HG03280 (cell line): ENCODE data around the gene UGT3A2.
"Not testable (repeated sequence)": the region's sequence is repeated elsewhere in the genome, so short reads cannot be mapped to it uniquely, and the experiment has no call there.

ENCODE experiments used
- ATAC-seq: cut with Tn5 transposase; IDR thresholded peaks from one replicate; pipeline ENCODE4 v1.9.1; 2021; ENCODE audit warnings: mild to moderate bottlenecking, moderate library complexity; ENCODE audit not compliant: unreplicated experiment

Gene UGT3A2

DNA sequence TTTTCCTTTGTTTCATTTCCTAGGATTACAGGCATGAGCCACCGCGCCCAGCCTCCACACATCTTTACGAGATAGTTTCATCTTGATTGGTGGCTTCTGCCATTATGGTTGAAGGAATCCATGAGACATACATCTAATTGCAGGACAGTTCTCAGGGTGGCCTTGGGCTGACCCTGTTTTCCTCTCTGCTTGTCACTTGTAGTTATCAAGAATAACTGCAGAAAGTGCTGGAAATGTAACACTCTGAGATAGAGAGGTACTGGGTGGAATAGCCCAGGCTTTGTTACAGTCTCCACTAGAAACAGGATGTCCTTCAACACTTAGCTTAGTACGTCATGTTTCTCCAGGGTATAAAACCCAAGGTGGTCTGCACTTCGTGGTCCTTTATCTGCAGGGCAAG lies 10.7 kb downstream of the UGT3A2 start:
- ATAC-seq, result no peak

DNA sequence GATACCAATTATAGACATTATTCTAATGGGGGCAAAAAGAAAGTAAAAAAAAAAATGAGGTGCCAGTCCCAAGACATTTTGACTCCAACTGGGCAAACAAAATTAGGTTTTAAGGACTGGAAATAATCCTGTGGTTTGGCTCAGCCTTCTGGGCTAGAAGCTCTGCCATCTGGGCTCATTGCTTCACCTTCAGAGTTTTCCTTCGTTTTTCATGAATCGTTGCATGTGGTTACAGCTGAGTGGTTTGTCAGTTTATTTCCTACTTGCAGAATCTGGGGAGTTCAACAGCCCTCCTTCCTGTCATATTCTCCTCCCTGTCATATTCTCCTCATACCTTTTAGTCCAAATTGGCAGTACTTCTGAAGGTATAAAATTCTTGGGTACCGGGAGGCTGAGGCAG lies 12.0 kb downstream of the UGT3A2 start:
- no peak for ATAC-seq

DNA sequence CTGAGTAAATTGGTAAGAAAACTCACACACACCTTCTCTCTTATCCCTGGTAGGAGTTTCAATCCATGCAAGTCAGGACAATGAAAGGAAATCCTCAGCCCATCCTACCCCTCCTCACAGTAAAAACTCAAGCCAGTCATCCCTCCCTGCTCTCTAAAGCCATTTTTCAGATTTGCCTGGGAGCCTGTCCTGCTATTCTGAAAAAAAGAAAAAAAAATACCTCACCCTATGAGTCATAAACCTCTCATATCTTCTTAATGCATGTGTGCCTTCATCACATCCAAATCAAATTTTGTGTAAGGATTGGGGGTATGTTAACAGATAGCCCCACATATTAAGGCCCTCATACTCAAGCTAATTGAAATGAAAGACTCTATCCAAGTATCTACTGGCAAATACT lies 14.1 kb downstream of the UGT3A2 start:
- no peak for ATAC-seq

DNA sequence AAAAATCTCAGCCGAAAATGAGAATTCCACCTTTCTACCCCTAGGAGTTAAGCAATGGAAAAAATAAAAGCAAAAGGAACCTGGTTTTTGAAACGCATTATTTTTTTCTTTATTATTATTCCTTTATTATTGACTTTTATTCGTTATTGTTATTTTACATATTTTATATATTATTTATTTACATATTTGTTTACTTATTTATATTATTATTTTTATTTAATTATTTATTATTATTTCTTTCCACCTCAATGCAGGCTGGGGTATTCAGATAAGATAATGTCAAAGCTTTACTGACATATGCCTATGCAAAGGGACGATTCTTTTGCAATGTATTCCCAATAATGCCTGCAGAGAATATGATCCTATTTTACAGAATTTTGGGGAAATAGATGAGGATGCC lies 16.7 kb downstream of the UGT3A2 start:
- no peak for ATAC-seq

- no peak for ATAC-seq
Measured at GRCh38 chr5:36047384-36048160, 19.1 kb downstream of the UGT3A2 start.

DNA sequence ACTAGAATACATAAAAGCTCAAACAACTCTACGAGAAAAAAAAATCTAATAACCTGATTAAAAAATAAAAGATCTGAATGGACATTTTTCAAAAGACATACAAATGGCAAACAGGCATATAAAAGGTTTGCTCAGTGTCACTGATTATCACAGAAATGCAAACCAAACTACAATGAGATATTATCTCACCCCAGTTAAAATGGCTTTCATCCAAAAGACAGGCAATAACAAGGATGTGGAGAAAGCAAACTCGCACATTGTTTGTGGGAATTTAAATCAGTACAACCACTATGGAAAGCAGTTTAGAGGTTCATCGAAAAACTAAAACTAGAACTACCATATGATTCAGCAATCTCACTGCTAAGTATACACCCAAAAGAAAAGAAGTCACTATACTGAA lies 20.8 kb downstream of the UGT3A2 start:
- no peak for ATAC-seq

DNA sequence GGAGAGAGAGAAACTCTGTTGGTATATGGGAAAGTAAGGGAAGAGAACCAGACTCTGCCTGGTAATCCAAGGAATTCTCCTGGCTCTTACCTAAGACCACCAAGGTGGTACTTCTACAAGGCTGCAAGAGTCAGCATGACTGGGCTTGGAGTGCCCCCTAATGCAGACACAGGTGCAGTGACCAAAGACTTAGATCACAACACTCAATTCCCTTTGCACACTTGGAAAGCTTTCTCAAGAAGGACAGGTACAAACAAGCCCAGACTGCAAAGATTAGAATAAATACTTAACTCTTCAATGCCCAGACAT lies 25.2 kb downstream of the UGT3A2 start:
- ATAC-seq, result no peak

GRCh38 chr5:36040651-36041536 lies 25.8 kb downstream of the UGT3A2 start:
- no peak for ATAC-seq

DNA sequence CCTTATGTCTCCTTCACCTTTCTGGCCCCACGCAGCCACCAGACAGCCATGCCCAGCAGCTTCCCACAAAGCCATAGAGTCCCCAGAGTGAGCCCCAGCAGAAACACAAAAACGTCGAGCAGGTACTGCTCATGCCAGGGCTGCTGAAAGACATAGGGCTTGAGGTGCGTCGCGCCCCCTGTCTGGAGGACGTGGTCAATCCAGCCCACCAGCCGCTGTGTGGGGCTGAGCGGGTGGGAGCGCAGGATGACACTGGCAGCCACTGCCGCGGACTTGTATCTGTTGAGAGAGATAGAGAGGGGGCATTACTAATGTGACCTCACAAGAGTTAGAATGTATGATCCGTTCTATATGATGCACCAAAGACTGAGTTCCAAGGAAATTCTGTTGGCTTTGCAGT lies 31.0 kb downstream of the UGT3A2 start:
- ATAC-seq, result no peak

- ATAC-seq, result not testable (repeated sequence)
Measured at GRCh38 chr5:36034536-36035134, 32.0 kb downstream of the UGT3A2 start.

- ATAC-seq, result no peak
Measured at GRCh38 chr5:36033486-36033885, 33.2 kb downstream of the UGT3A2 start.

GRCh38 chr5:36033047-36033446 lies 33.6 kb downstream of the UGT3A2 start:
- no peak for ATAC-seq

DNA sequence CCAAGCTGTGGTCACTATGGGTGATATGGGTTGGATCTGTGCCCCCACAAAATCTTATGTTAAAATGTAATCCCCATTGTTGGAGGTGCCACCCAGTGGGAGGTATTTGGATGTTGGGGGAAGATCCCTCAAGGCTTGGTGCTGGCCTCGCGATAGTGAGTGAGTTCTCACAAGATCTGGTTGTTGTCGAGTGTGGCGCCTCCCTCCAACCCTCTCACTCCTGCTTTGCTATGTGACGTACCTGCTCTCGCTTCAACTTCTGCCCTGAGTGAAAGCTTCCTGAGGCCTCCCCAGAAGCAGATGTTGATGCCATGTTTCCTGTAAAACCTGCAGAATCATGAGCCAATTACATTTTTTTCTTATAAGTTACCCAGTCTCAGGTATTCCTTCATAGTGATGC lies 35.5 kb downstream of the UGT3A2 start:
- ATAC-seq, result no peak

- no peak for ATAC-seq
Measured at GRCh38 chr5:36029914-36030313, 36.8 kb downstream of the UGT3A2 start.

- no peak for ATAC-seq
Measured at GRCh38 chr5:36028816-36029465, 37.7 kb downstream of the UGT3A2 start.

GRCh38 chr5:36027711-36028110 lies 39.0 kb downstream of the UGT3A2 start:
- no peak for ATAC-seq

DNA sequence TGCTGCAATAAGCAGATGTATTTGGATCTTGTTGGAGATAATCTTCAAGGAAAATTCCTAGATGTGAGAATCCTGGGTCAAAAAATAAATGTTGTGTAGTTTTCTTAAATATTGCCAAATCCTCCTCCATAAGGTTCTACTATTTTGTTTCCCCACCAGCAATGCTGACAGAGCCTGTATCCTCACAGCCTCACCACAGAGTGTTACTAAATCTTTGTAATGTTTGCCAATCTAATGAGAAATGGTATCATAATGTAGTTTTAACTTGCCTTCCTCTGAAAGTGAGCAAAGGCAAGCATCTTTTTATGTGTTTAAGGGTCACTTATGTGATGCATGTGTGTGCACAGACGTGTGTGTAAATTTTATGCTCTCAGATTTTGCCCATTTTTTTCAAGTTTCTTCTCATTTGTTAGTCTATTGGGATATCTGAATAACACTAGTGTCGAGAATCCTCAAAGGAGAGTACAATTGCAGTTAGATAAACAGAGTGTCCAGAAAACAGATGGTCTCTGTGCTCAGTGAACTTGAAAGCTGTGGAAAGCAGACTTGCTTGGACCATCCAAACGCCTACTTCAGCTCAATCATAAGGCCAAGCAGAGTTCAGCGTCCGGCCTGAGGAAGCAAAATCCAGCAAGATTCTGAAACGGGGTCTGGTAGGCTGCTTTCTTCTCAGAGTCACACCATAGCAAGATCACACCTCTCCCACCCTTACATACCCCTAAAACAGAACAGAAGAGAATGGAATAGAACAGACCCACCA lies 39.8 kb downstream of the UGT3A2 start:
- no peak for ATAC-seq

DNA sequence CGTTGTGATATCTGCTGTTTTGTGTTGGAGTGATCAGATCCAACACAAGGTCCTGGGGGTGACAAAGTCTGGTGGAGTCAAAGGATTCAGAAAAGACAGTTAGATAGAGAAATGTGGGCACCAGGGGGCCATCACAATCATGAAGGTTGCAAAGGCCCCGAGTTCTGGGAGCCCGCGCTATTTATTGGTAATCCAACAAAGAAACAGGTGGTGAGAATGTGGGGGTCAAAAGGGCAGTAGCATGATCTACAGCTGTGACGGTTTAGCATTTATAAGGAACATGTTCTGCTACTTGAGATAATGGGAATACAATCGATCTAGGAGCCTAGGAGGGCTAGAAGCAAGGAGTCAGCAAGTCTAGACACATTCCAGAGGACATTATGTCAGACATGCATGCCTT lies 44.4 kb downstream of the UGT3A2 start:
- ATAC-seq, result not testable (repeated sequence)

DNA sequence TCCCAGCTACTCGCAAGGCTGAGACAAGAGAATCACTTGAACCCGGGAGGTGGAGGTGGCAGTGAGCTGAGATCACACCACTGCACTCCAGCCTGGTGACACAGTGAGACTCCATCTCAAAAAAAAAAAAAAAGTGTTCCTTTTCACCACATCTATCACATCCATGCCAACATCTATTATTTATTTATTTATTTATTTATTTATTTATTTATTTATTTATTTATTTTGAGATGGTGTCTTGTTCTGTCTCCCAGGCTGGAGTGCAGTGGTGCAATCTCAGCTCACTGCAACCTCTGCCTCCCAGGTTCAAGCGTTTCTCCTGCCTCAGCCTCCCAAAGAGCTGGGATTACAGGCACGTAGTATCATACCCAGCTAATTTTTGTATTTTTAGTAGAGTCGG lies 47.1 kb downstream of the UGT3A2 start:
- not testable (repeated sequence) for ATAC-seq

DNA sequence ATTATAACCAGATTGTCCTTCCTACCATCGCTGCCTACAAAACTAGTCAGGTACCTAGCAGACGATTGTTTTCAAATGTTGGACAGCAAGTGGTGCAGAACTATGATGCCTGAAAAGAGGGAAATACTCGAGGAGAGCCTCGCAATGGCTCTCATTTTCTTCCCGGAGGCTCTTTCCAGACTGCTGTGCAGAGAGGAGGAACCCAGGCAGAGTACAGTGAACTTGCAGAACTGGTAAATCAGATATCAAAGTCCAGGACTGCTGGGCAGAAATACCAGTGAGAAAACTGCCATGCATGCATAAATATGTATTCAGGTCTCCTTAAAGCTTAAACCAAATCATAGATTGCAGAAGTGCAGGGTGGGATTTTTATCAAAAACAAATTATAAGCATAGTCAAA lies 49.1 kb downstream of the UGT3A2 start:
- ATAC-seq, result no peak

DNA sequence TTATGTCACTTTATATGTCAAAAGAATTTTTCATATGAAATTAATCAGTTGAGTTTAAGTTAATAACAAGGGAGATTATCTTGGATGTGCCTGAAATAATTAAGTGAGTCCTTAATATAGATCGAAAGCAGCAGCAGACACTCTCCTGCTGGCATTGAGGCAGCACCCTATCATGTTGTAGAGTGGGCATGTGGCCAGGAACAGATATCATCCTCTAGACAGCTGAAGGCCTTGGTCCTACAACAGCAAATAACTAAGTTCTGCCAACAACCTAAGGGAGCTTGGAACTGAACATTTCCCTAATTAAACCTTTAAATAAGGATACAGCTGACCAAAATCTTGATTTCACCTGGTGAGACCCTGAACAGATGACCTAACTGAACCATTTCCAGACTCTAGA lies 49.7 kb downstream of the UGT3A2 start:
- no peak for ATAC-seq
